Thyroid gland (tissue), 4 donors: Measurements from ENCODE around the gene CHN2.

ENCODE experiments used
- POLR2A ChIP-seq, 2 donors: fragments of 450-650 bp; IDR thresholded peaks; one replicate each; pipeline ENCODE4 v1.6.1; 2017; ENCODE audit warnings: antibody characterized with exemption in 2 of 2, mild to moderate bottlenecking in 2 of 2, moderate library complexity in 1 of 2
- TF ChIP-seq, protein P1 (sequence below), 6 experiments: fragments of 200-600 bp in 3 of 6; fragments of 450-650 bp in 3 of 6; sonication (generic) in 3 of 6; IDR thresholded peaks; one replicate each; pipeline ENCODE4 v1.5.1; 2016 to 2019; ENCODE audit warnings: antibody characterized with exemption in 6 of 6, mild to moderate bottlenecking in 2 of 6, inconsistent platforms in 1 of 6, moderate library complexity in 1 of 6

GRCh38 chr7:29453021-29453420 lies 258.4 kb downstream of the CHN2 start:
- TF ChIP-seq, protein P1, sequence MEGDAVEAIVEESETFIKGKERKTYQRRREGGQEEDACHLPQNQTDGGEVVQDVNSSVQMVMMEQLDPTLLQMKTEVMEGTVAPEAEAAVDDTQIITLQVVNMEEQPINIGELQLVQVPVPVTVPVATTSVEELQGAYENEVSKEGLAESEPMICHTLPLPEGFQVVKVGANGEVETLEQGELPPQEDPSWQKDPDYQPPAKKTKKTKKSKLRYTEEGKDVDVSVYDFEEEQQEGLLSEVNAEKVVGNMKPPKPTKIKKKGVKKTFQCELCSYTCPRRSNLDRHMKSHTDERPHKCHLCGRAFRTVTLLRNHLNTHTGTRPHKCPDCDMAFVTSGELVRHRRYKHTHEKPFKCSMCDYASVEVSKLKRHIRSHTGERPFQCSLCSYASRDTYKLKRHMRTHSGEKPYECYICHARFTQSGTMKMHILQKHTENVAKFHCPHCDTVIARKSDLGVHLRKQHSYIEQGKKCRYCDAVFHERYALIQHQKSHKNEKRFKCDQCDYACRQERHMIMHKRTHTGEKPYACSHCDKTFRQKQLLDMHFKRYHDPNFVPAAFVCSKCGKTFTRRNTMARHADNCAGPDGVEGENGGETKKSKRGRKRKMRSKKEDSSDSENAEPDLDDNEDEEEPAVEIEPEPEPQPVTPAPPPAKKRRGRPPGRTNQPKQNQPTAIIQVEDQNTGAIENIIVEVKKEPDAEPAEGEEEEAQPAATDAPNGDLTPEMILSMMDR (IDR thresholded peaks at IDR 0.05) = no peak
- TF ChIP-seq POLR2A (IDR thresholded peaks at IDR 0.05) = no peak
